Head of caudate nucleus (tissue), 42 donors: ENCODE results near the gene NRL.
A peak's percentile ranks its signal among the peaks of the same experiment; 100 is the strongest.

ENCODE experiments used
- DNase-seq, 42 donors: peaks; one replicate each; pipeline versions ENCODE4 v3.0.0 to v3.0.0-alpha.2; 2020 to 2021; ENCODE audit warnings: mixed read lengths in 7 of 42
- intact Hi-C: fragments of 100-400 bp; cut with DNase I; formaldehyde crosslinking; loops from one replicate; pipeline ENCODE4 v1.15.0; 2022

The NRL gene

GRCh38 chr14:24092505-24093206 is 22.1 kb downstream of the NRL start:
- DNase-seq = peak in 1 of 42 donors; percentile 14
- intact Hi-C loops = loop anchor here (5.0 kb wide), 1 partner anchor 35 kb away; no protein-coding TSS in a partner anchor

GRCh38 chr14:24092110-24092504 is 22.6 kb downstream of the NRL start:
- intact Hi-C loops = loop anchor here (5.0 kb wide), 1 partner anchor 35 kb away; no protein-coding TSS in a partner anchor
- no peak for DNase-seq

DNA sequence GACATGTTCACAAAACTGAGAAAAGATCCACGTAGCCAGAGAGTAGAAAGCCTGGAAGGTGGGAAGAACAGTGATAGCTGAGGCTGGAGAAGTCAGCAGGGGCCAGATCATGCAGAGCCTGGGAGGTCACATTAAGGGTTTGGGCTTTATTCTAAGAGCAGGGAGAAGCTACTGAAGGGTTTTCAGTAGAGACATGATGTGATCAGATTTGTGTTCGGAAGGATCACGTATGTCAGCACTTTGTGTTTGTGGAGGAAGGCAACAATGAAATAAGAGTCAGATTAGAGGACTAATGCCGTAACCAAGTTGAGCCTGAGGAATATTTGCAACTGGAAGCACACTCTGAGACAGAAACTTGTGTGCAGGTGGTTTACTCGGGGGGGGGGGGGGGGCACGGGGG is 24.9 kb downstream of the NRL start:
- intact Hi-C loops = loop anchor here (5.0 kb wide), 1 partner anchor 33 kb away; no protein-coding TSS in a partner anchor
- no peak for DNase-seq

- intact Hi-C loops = no loop called here
- DNase-seq = no peak
Measured at GRCh38 chr14:24088095-24088494, 26.7 kb downstream of the NRL start.

DNA sequence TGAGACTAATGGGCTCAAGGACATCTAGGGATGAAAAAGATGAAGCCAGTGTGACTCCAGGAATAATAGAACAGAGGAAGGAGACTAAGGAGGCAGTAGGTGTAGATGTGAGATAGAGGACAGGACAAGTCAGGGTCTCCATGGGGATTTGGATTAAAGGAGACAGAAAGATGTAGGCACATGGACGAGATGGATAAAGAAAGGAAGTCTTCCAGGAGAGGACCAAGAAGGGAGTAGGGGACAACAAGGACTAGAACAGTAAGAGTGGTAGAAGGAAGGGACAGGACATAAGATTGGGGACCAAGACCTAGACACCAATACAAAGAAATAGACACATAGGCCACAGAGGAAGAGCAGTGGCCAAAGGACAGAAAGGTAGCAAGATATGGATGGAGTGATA is 27.7 kb downstream of the NRL start:
- DNase-seq = no peak
- intact Hi-C loops = no loop called here

GRCh38 chr14:24086193-24086955 is 28.4 kb downstream of the NRL start:
- no peak for DNase-seq
- intact Hi-C loops = no loop called here

- intact Hi-C loops = no loop called here
- DNase-seq = no peak
Measured at GRCh38 chr14:24085215-24085614, 29.5 kb downstream of the NRL start.

GRCh38 chr14:24084440-24084839 is 30.3 kb downstream of the NRL start:
- intact Hi-C loops = no loop called here
- no peak for DNase-seq

DNA sequence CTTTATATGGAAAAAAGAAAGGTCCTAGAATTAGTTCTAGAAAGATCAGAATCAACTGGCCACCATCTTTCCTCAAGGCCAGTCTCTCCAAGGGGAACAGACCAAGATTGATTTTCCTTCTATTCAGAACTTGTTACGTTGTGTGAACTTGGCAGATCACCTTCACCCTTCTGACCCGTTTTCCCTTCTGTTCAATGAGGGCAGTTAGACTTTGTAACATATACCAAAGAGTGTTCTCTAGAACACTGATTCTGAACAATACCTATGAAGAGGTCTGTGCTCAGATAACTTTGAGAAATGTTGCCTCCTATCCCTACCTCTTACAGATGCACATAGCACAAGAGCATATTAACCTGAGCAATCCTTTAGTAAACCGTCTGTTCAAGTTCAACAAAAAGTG is 31.3 kb downstream of the NRL start:
- intact Hi-C loops = no loop called here
- DNase-seq = no peak

- DNase-seq = no peak
Measured at GRCh38 chr14:24082411-24083080, 32.2 kb downstream of the NRL start.

GRCh38 chr14:24081739-24082211 is 33.0 kb downstream of the NRL start:
- intact Hi-C loops = no loop called here

More at GRCh38 chr14:24082411-24083080, 32.2 kb downstream of the NRL start:
- intact Hi-C loops = no loop called here

DNA sequence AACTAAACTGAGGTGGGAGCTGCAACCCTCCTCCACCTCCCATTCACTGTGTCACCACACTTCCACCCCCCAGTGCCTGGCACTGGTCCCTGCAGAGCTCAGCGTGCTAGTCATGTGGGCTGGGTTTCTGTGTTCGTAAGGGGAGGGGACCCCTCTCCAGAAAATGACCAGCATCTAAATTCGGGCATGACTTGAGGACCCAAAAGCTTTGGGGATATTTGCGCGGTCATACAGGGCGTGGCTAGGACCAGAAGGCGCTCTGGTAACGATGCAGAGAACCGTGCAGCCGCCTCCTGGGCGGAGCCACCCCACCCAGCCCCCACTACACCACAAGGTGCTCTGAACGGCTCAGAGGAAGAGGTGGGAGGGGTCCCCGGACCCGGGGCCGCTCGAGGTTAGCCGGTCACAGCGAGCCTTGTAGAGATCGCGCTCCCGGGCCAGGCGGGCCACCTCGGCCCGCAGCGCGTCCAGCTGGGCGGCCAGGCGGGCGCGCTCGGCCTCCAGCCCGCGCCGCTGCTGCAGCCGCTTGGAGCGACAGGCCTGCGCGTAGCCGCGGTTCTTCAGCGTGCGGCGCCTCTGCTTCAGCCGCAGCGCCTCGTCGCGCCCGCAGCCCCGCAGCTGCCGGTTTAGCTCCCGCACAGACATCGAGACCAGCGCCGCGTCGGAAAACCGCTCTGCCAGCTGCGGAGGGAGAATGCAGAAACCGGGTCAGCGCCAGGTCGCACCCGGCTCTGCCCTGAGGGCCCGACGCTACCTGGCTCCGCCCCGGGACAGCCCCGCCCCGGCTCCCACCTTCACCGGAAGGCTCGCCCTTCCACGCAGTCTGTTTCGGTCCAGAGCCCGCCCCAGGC is 33.6 kb downstream of the NRL start:
- DNase-seq = peak in 41 of 42 donors; percentile 41 to 86 (median 66)
- intact Hi-C loops = no loop called here

More at GRCh38 chr14:24081739-24082211, 33.0 kb downstream of the NRL start:
- DNase-seq = peak in 2 of 42 donors; percentile 35 to 40

- intact Hi-C loops = no loop called here
Measured at GRCh38 chr14:24080142-24080530, 34.6 kb downstream of the NRL start.

DNA sequence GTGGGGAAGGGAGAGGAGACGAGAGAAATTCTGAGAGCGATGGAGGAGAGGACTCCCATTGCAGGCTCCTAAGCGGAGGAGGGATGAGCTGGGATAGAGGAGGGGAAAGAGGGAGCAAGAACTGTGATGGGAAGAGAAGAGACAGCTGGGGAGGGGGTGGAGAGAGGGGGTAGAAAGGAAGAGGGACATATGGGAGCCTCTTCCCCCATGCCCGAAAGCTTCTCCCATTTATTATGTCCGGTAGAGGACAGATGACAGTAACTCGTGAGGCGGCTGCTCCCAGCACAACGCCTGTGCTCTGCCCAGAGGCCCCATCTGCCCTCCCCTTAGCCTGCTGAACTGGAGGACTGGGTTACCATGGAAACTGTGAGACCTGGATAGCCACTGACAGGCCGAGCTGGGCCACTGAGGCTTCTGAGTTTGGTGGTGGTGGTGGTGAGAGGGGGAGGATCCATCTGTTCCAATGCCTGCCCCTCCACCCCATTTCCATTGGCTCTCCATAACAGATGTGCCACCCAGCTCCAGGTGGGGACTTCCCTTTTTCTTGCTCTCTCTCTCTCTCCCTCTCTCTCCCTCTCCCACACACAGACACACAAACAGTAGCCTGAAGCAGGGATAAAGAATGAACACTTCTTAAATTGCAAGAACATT is 35.1 kb downstream of the NRL start:
- intact Hi-C loops = no loop called here
- peak in 2 of 42 donors; percentile 27 to 41 for DNase-seq

More at GRCh38 chr14:24080142-24080530, 34.6 kb downstream of the NRL start:
- DNase-seq = no peak

DNA sequence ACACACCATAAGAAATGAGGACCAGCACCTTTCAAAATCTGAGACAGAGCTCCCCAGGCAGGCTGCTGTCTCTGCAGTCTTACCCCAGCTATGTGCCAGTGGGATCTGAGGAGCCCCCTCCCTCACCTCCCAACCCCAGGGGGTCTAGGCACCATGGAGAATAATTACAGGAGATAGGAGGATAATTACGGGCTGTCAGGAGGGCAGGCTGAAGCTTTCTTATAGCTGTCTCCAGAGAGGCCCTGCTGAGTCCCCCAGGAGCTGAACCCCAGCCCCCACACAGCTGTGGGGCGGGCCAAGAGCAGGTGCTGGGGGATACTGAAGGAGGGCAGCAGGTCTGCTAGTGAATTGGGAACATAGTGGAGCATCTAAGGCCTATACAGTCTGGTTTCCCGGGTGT is 36.6 kb downstream of the NRL start:
- intact Hi-C loops = no loop called here
- DNase-seq = no peak

- intact Hi-C loops = no loop called here
- no peak for DNase-seq
Measured at GRCh38 chr14:24077086-24077485, 37.7 kb downstream of the NRL start.

- DNase-seq = no peak
- intact Hi-C loops = no loop called here
Measured at GRCh38 chr14:24076302-24076601, 38.5 kb downstream of the NRL start.

DNA sequence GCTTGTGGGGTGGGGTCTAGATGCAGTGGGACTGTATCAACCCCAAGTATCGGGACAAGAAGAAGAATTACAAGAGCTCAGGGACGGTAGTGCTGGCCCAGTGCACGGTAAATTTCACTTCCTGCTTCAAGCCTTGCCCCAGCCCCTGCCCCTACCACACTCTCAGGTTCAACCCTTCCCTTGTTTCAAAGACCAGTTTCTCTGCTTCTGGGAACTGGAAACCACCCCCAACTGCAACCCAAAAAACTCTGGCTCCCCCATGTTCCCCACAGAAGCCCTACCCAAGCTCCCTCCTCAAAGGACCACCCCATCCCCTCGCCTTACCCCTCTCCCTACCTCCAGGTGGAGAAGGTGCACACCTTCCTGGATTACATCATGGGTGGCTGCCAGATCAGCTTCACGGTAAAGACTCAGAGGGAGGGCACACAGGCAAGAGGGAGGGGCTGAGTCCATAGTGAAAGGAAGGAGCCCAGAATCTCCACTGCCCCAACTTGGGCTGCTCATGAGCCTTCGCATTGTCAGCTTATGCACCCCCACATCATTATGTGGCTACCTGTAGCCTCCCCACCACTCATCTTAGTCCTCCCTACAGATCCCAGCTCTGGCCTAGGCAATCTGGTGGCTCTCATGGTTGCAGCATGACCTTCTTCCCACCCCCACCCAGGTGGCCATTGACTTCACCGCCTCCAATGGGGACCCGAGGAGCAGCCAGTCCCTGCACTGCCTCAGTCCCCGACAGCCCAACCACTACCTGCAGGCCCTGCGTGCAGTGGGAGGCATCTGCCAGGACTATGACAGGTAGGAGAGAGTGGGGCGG is 39.1 kb downstream of the NRL start:
- intact Hi-C loops = no loop called here
- DNase-seq = no peak
